ENCODE results near the gene PITRM1. TPM values are rescaled to one million over a fixed set of nuclear protein-coding genes. Genes with fewer than 3 reads are reported as not detected.

PITRM1 gene
- total RNA-seq, 1 donor from 2014 or later: 65.8 TPM

GRCh38 chr10:3206511-3207157 lies 34.1 kb upstream of the PITRM1 start:
- TF ChIP-seq, protein P1, sequence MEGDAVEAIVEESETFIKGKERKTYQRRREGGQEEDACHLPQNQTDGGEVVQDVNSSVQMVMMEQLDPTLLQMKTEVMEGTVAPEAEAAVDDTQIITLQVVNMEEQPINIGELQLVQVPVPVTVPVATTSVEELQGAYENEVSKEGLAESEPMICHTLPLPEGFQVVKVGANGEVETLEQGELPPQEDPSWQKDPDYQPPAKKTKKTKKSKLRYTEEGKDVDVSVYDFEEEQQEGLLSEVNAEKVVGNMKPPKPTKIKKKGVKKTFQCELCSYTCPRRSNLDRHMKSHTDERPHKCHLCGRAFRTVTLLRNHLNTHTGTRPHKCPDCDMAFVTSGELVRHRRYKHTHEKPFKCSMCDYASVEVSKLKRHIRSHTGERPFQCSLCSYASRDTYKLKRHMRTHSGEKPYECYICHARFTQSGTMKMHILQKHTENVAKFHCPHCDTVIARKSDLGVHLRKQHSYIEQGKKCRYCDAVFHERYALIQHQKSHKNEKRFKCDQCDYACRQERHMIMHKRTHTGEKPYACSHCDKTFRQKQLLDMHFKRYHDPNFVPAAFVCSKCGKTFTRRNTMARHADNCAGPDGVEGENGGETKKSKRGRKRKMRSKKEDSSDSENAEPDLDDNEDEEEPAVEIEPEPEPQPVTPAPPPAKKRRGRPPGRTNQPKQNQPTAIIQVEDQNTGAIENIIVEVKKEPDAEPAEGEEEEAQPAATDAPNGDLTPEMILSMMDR (IDR thresholded peaks at IDR 0.05; ENCODE audit: partially characterized antibody, unreplicated experiment): no peak
- Mint-ChIP-seq H3K27ac (ENCODE audit: unreplicated experiment) (no peak overlapping the region), H3K27me3 (ENCODE audit: unreplicated experiment) (peaks cover 4% of the 10 kb centered on the region), H3K4me1 (ENCODE audit: low read depth, unreplicated experiment) (no peaks in the 10 kb centered on the region), H3K4me3 (ENCODE audit: unreplicated experiment) (no peak overlapping the region), H3K9me3 (ENCODE audit: unreplicated experiment) (no peaks in the 10 kb centered on the region), H3K36me3 (ENCODE audit: unreplicated experiment) (no peaks in the 10 kb centered on the region)
- no peak for DNase-seq

DNA sequence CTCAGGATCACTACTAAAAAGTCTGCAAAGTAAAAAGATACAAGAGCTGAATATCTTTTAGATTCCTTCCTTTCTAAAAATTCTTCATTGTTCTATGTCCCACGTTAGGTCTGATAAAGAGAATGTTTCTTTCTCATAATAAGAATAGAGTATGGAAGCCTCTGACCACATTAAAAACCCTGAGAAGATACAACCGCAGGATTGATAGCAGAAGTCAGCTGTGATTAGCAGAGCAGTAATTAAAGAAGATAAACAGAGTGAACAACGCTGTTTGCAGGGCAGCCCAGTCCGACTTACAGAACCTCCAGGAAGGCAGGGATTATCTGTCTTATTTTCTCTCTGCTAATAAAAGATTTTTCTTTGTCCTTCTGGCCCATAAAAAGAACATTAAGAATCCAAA lies 31.4 kb upstream of the PITRM1 start:
- H3K9me3 Mint-ChIP-seq (ENCODE audit: unreplicated experiment): no peaks in the 10 kb centered on the region
- no peaks in the 10 kb centered on the region for H3K36me3 Mint-ChIP-seq (ENCODE audit: unreplicated experiment)
- no peaks in the 10 kb centered on the region for H3K4me1 Mint-ChIP-seq (ENCODE audit: low read depth, unreplicated experiment)
- no peak overlapping the region for H3K4me3 Mint-ChIP-seq (ENCODE audit: unreplicated experiment)
- TF ChIP-seq, protein P1 (IDR thresholded peaks at IDR 0.05; ENCODE audit: partially characterized antibody, unreplicated experiment): no peak
- no peak for DNase-seq
- no peak overlapping the region for H3K27ac Mint-ChIP-seq (ENCODE audit: unreplicated experiment)
- H3K27me3 Mint-ChIP-seq (ENCODE audit: unreplicated experiment): peaks cover 6% of the 10 kb centered on the region

DNA sequence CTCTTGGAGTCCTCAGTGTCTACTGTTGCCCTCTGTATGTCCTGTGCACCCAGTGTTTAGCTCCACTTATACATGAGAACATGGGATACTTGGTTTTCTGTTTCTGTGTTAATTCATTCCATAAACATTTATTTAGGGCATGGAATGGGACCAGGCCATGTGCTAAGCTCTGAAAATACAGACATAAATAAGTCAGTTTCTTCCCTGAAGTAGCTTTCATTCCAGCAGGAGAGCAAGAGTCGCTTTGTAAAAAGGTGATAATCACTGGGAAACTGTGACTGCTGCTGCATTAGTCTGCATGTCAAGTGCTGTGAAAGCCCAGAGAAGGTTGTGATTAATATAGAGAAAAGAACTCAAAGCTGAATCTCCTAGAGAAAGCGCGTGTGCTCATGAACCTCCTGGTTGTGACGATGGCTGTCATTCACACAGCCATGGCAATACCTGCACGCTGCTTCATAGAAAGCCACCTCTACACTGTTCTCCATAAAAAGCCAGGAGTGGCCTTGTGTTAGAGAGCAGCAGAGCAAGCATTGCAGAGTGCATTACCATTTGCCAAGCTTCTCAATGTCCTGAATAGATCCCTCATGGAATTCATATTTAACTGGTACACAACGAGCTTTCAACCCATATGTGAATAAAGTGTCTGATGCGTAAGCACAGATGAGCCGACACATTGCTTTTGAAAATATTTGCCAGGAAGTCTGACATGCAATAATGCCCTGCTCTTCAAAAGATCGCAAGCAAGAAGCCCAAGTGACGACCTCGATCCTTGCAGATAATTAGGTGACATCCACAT lies 30.6 kb upstream of the PITRM1 start:
- Mint-ChIP-seq H3K27me3 (ENCODE audit: unreplicated experiment) (peaks cover 6% of the 10 kb centered on the region), H3K36me3 (ENCODE audit: unreplicated experiment) (no peaks in the 10 kb centered on the region), H3K4me3 (ENCODE audit: unreplicated experiment) (no peak overlapping the region), H3K4me1 (ENCODE audit: low read depth, unreplicated experiment) (no peaks in the 10 kb centered on the region), H3K27ac (ENCODE audit: unreplicated experiment) (no peak overlapping the region), H3K9me3 (ENCODE audit: unreplicated experiment) (no peaks in the 10 kb centered on the region)
- DNase-seq: no peak
- TF ChIP-seq, protein P1 (IDR thresholded peaks at IDR 0.05; ENCODE audit: partially characterized antibody, unreplicated experiment): no peak

DNA sequence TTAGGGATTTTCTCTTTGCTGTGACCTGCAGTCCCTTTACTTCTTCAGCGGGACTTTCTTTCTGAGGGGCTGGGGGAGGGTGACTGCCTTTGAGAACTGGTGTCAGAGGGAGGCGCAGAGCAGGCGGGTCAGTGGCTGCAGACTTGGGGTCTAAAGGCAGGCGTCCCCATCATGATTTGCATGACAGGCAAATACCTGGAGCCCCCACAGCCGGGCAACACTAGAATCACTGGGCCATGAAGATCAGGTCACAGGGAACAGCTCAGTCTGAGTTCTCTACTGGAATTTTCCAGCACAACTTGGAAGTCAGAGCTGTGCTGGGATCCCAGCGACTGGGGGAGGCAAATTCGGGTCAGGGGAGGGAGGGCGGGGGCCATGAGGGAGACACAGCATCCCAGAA lies 29.2 kb upstream of the PITRM1 start:
- TF ChIP-seq, protein P1 (IDR thresholded peaks at IDR 0.05; ENCODE audit: partially characterized antibody, unreplicated experiment): no peak
- DNase-seq: no peak

DNA sequence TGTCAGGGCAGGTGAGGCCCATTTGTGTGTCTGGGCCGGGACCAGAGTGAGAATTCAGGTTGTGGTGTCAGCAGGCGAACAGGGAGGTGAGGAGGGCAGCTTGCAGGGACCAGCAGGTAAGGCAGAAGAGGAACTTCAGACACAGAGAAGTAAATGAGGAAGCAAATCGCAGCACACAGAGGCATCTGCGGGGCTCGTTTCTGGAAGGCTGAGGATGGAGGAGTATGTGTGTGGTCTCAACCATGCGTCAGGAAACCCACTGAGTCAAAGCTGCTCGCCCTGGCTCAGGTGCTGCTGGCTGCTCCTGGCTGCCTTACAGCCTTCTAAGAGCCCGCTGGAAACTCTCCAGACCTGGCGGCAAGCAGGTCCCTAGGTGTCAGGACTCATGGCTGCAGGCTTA lies 26.9 kb upstream of the PITRM1 start:
- H3K4me3 Mint-ChIP-seq (ENCODE audit: unreplicated experiment): no peak overlapping the region
- no peaks in the 10 kb centered on the region for H3K9me3 Mint-ChIP-seq (ENCODE audit: unreplicated experiment)
- H3K36me3 Mint-ChIP-seq (ENCODE audit: unreplicated experiment): no peaks in the 10 kb centered on the region
- peaks cover 3% of the 10 kb centered on the region for H3K4me1 Mint-ChIP-seq (ENCODE audit: low read depth, unreplicated experiment)
- H3K27me3 Mint-ChIP-seq (ENCODE audit: unreplicated experiment): peaks cover 2% of the 10 kb centered on the region
- DNase-seq: no peak
- no peak overlapping the region for H3K27ac Mint-ChIP-seq (ENCODE audit: unreplicated experiment)
- TF ChIP-seq, protein P1 (IDR thresholded peaks at IDR 0.05; ENCODE audit: partially characterized antibody, unreplicated experiment): no peak

More for the DNA sequence above, 29.2 kb upstream of the PITRM1 start:
- H3K4me1 Mint-ChIP-seq (ENCODE audit: low read depth, unreplicated experiment): no peaks in the 10 kb centered on the region
- no peak overlapping the region for H3K27ac Mint-ChIP-seq (ENCODE audit: unreplicated experiment)
- H3K27me3 Mint-ChIP-seq (ENCODE audit: unreplicated experiment): peaks cover 3% of the 10 kb centered on the region
- no peaks in the 10 kb centered on the region for H3K9me3 Mint-ChIP-seq (ENCODE audit: unreplicated experiment)
- no peaks in the 10 kb centered on the region for H3K36me3 Mint-ChIP-seq (ENCODE audit: unreplicated experiment)
- H3K4me3 Mint-ChIP-seq (ENCODE audit: unreplicated experiment): no peak overlapping the region

Data from glutamatergic neuron (in vitro differentiated cells).